IMR-90 (cell line): ENCODE results near the gene TNKS2. TPM values are rescaled to one million over a fixed set of nuclear protein-coding genes. Genes with fewer than 3 reads are reported as not detected.

Source experiments
- ATAC-seq: fragments of 200-7000 bp; cut with Tn5 transposase; 2 replicates; pipeline ENCODE4 v1.9.1; 2020; ENCODE audit warnings: low read depth, mild to moderate bottlenecking, moderate library complexity
- BruUV-seq: library from RNA; stranded (reverse); fragments of 400-500 nt; replicated peaks from 2 replicates; lab custom pipeline; 2021; lab: Mats Ljungman, UMichigan
- CTCF ChIA-PET: fragments of 300-600 bp; formaldehyde crosslinking; extraction: SDS; loops from one replicate; lab custom pipeline; 2021; ENCODE audit warnings: antibody characterized with exemption; lab: Yijun Ruan, JAX
- POLR2A ChIA-PET: fragments of 300-600 bp; sonication (Branson Sonifier 250); formaldehyde crosslinking; loops from one replicate; lab custom pipeline; 2022; ENCODE audit warnings: antibody characterized with exemption; ENCODE audit not compliant: unreplicated experiment; lab: Charles Lee
- DNase-seq: peaks from one replicate; pipeline ENCODE4 v3.0.0; 2013
- H2AFZ ChIP-seq: replicated peaks from 2 replicates; pipeline ENCODE3; 2013; ENCODE audit warnings: low read length, mild to moderate bottlenecking; ENCODE audit not compliant: poor library complexity
- H2AK5ac ChIP-seq: 2 replicates; pipeline ENCODE4 v1.6.1; 2013; ENCODE audit warnings: low read depth, low read length, inconsistent platforms
- H2AK9ac ChIP-seq: replicated peaks from 2 replicates; pipeline ENCODE3; 2013; ENCODE audit warnings: mild to moderate bottlenecking, low read depth, low read length, moderate library complexity; ENCODE audit not compliant: poor library complexity
- H2BK120ac ChIP-seq: 2 replicates; pipeline ENCODE4 v1.6.1; 2013; ENCODE audit warnings: low read depth, low read length, inconsistent platforms
- H2BK15ac ChIP-seq: 3 replicates; pipeline ENCODE4 v1.6.1; 2013; ENCODE audit warnings: low read depth, low read length, inconsistent platforms
- H2BK20ac ChIP-seq: 2 replicates; pipeline ENCODE4 v1.6.1; 2013; ENCODE audit warnings: low read depth, mild to moderate bottlenecking, inconsistent platforms, low read length, moderate library complexity
- H2BK5ac ChIP-seq: 2 replicates; pipeline ENCODE4 v1.6.1; 2013; ENCODE audit warnings: mild to moderate bottlenecking, low read depth, low read length, inconsistent platforms; ENCODE audit not compliant: poor library complexity, severe bottlenecking
- H3K14ac ChIP-seq: replicated peaks from 2 replicates; pipeline ENCODE4 v1.6.1; 2013; ENCODE audit warnings: low read depth, low read length, inconsistent platforms
- H3K18ac ChIP-seq: 2 replicates; pipeline ENCODE4 v1.6.1; 2013; ENCODE audit warnings: low read depth, low read length, control low read depth
- H3K23ac ChIP-seq: 2 replicates; pipeline ENCODE4 v1.6.1; 2013; ENCODE audit warnings: low read depth, low read length, inconsistent platforms
- H3K27ac ChIP-seq: 2 replicates; pipeline ENCODE4 v1.5.1; 2013; ENCODE audit warnings: mild to moderate bottlenecking, control low read depth, low read length; ENCODE audit not compliant: insufficient read depth
- H3K27me3 ChIP-seq: 2 replicates; pipeline ENCODE4 v1.6.1; 2013; ENCODE audit warnings: low read length; ENCODE audit not compliant: control insufficient read depth, insufficient read depth
- H3K36me3 ChIP-seq: 2 replicates; pipeline ENCODE4 v1.6.1; 2013; ENCODE audit warnings: low read length, mixed read lengths; ENCODE audit not compliant: control insufficient read depth, insufficient read depth
- H3K4ac ChIP-seq: 2 replicates; pipeline ENCODE4 v1.6.1; 2013; ENCODE audit warnings: low read depth, low read length, inconsistent platforms
- H3K4me1 ChIP-seq: 2 replicates; pipeline ENCODE4 v1.6.1; 2013; ENCODE audit warnings: low read length, mixed read lengths; ENCODE audit not compliant: control insufficient read depth, insufficient read depth
- H3K4me2 ChIP-seq: 2 replicates; pipeline ENCODE4 v1.6.1; 2013; ENCODE audit warnings: low read depth, mild to moderate bottlenecking, control low read depth, low read length, moderate library complexity
- H3K4me3 ChIP-seq: 2 replicates; pipeline ENCODE4 v1.5.1; 2013; ENCODE audit warnings: low read depth, mild to moderate bottlenecking, control low read depth, low read length, moderate library complexity; ENCODE audit not compliant: insufficient read depth
- H3K56ac ChIP-seq: 2 replicates; pipeline ENCODE4 v1.6.1; 2013; ENCODE audit warnings: low read length, inconsistent platforms; ENCODE audit not compliant: insufficient read depth; ENCODE audit errors: extremely low read depth
- H3K79me1 ChIP-seq, 2 experiments: 2 replicates each; pipeline ENCODE4 v1.6.1; 2013; ENCODE audit warnings: low read length in 2 of 2, inconsistent platforms in 1 of 2, low read depth in 1 of 2
- H3K9ac ChIP-seq: 2 replicates; pipeline ENCODE4 v1.6.1; 2013; ENCODE audit warnings: low read depth, low read length, control low read depth
- H3K9me1 ChIP-seq: 2 replicates; pipeline ENCODE4 v1.6.1; 2013; ENCODE audit warnings: low read length, inconsistent platforms; ENCODE audit not compliant: insufficient read depth
- H3K9me3 ChIP-seq: 2 replicates; pipeline ENCODE4 v1.6.1; 2013; ENCODE audit warnings: low read length; ENCODE audit not compliant: control insufficient read depth, insufficient read depth
- H4K20me1 ChIP-seq: 2 replicates; pipeline ENCODE4 v1.6.1; 2013; ENCODE audit warnings: low read length, inconsistent platforms; ENCODE audit not compliant: insufficient read depth
- H4K5ac ChIP-seq: 2 replicates; pipeline ENCODE4 v1.6.1; 2013; ENCODE audit warnings: mild to moderate bottlenecking, low read depth, low read length, control low read depth
- H4K8ac ChIP-seq, 2 experiments: 2 replicates each; pipeline ENCODE4 v1.6.1; 2013; ENCODE audit warnings: low read depth in 2 of 2, low read length in 2 of 2, control low read depth in 1 of 2, inconsistent platforms in 1 of 2
- H4K91ac ChIP-seq: 2 replicates; pipeline ENCODE4 v1.6.1; 2013; ENCODE audit warnings: low read depth, low read length, inconsistent platforms; ENCODE audit not compliant: insufficient read depth
- whole genome bisulfite sequencing, 2 experiments: methylation state at CpG; one replicate each; pipeline versions ENCODE4 v1.1.5 to v1.1.7; 2013; ENCODE audit warnings: missing lambda C conversion rate in 2 of 2; ENCODE audit not compliant: insufficient read length in 1 of 2; ENCODE audit errors: extremely low coverage in 2 of 2; 5-methylcytosine and 5-hydroxymethylcytosine counted together
- dilution Hi-C: fragments of 300-500 bp; cut with HindIII; formaldehyde crosslinking; loops from one replicate; pipeline ENCODE4 v1.14.3; 2018; ENCODE audit warnings: low sequenced_read_pairs; ENCODE audit not compliant: unreplicated experiment
- in situ Hi-C: fragments of 300-500 bp; cut with MboI; formaldehyde crosslinking; loops from 3 replicates; pipeline ENCODE4 v1.14.3; 2019; ENCODE audit warnings: low sequenced_read_pairs, inconsistent platforms, mixed read lengths
- intact Hi-C: fragments of 100-400 bp; cut with micrococcal nuclease; formaldehyde crosslinking; loops from 2 replicates; pipeline ENCODE4 v1.10.0; 2022
- polyA plus RNA-seq, 3 experiments: library from polyadenylated mRNA; depleted of rRNA; stranded (reverse); fragments of >200 nt; gene quantifications; 2 replicates each; pipeline ENCODE4 v1.2.3, GENCODE V29; 2012; ENCODE audit warnings: low replicate concordance in 1 of 3
- total RNA-seq: library from RNA; depleted of rRNA; stranded (reverse); fragments of >200 nt; gene quantifications from 2 replicates; pipeline ENCODE4 v1.2.3, GENCODE V29; 2012
- TF ChIP-seq, protein P1 (sequence below): fragments of 150-350 bp; IDR thresholded peaks from 2 replicates; pipeline ENCODE4 v1.6.1; 2016; ENCODE audit warnings: low read depth, mild to moderate bottlenecking, low read length, moderate library complexity, borderline replicate concordance

The TNKS2 gene
- total and polyA plus RNA-seq, 2 of the 4 experiments (the other 2 are of a cell fraction) = 17.0 to 41.4 TPM

DNA sequence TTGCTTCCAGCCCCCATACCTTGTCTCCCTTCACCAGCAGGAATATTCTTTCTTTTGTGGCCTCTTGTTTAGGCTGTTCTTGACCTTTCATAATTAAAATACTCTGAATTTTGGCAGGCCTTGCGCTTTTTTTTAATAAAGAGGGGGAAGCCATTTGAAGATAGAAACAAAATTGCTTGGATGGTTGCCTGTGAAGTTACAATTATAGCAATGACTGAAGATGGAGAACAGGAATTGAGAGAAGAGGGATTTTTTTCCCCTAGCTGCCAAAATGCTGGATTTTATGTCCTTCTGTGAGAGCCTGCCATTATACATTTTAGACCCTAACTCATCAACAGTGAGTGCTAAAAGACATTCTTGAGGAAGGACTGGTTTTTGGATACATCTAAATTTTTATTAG lies 86.3 kb downstream of the TNKS2 start:
- intact Hi-C loops (no loop called here), dilution Hi-C loops (no loop called here), in situ Hi-C loops (no loop called here)
- no peak overlapping the region for H2AFZ ChIP-seq
- no peak overlapping the region for H3K14ac ChIP-seq
- no peak overlapping the region for H2BK20ac ChIP-seq
- no peaks in the 10 kb centered on the region; the same call in 1 of the 2 replicates for H3K27me3 ChIP-seq
- no peak overlapping the region for H2AK9ac ChIP-seq
- no peak overlapping the region for H3K23ac ChIP-seq
- H3K18ac ChIP-seq = no peak overlapping the region
- H2AK5ac ChIP-seq = no peak overlapping the region
- no peak overlapping the region for H3K4ac ChIP-seq
- H3K9me3 ChIP-seq = no peaks in the 10 kb centered on the region; the same call in 1 of the 2 replicates
- no peak overlapping the region for H3K4me2 ChIP-seq
- H3K4me3 ChIP-seq = no peak overlapping the region
- no CpG with 5 or more reads among the region's 1 CpG for WGBS, 2 experiments
- DNase-seq (no peak), ATAC-seq (no peak)
- ChIA-PET CTCF (interaction anchor here (0.6 kb wide), 1 partner anchor 13 kb away, joined by 3 read pairs; no protein-coding TSS in a partner anchor), POLR2A (no interaction called here)
- TF ChIP-seq, protein P1, sequence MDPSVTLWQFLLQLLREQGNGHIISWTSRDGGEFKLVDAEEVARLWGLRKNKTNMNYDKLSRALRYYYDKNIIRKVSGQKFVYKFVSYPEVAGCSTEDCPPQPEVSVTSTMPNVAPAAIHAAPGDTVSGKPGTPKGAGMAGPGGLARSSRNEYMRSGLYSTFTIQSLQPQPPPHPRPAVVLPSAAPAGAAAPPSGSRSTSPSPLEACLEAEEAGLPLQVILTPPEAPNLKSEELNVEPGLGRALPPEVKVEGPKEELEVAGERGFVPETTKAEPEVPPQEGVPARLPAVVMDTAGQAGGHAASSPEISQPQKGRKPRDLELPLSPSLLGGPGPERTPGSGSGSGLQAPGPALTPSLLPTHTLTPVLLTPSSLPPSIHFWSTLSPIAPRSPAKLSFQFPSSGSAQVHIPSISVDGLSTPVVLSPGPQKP = no peak
- no peaks in the 10 kb centered on the region for H3K79me1 ChIP-seq
- H3K56ac ChIP-seq = no peak overlapping the region
- H3K4me1 ChIP-seq = no peaks in the 10 kb centered on the region
- no peak overlapping the region for H2BK15ac ChIP-seq
- no peak overlapping the region for H4K5ac ChIP-seq
- BruUV-seq = no TSS peak
- no peak overlapping the region for H3K9ac ChIP-seq
- H2BK120ac ChIP-seq = no peak overlapping the region
- H4K8ac ChIP-seq = no peak overlapping the region
- H3K27ac ChIP-seq = no peak overlapping the region
- H3K36me3 ChIP-seq = no peaks in the 10 kb centered on the region
- H3K9me1 ChIP-seq = no peaks in the 10 kb centered on the region
- H4K91ac ChIP-seq = no peak overlapping the region
- no peaks in the 10 kb centered on the region for H4K20me1 ChIP-seq
- no peak overlapping the region for H2BK5ac ChIP-seq
